OCI-LY3 (cell line): ENCODE measurements around the gene SEMA5A.

ENCODE experiments used
- H2AFZ ChIP-seq: fragments of 200-600, 300-600 bp; shearing (Covaris generic); 2 replicates; pipeline ENCODE4 v1.6.0; 2014; ENCODE audit warnings: antibody characterized with exemption, low read depth, low read length
- H3K27ac ChIP-seq: fragments of 200-600, 300-600 bp; sonication (generic); 2 replicates; pipeline ENCODE4 v1.5.1; 2014; ENCODE audit warnings: mild to moderate bottlenecking, low read length, moderate library complexity, mixed read lengths
- H3K27me3 ChIP-seq: fragments of 200-600, 300-600 bp; sonication (generic); 2 replicates; pipeline ENCODE4 v1.6.1; 2014; ENCODE audit warnings: low read depth, low read length, mixed read lengths
- H3K36me3 ChIP-seq: fragments of 200-600, 300-600 bp; sonication (generic); replicated peaks from 2 replicates; pipeline ENCODE3; 2014; ENCODE audit warnings: low read depth, low read length, mixed read lengths
- H3K4me1 ChIP-seq: fragments of 300-600, 200-600 bp; sonication (generic); 2 replicates; pipeline ENCODE4 v1.6.1; 2014; ENCODE audit warnings: low read length, mixed read lengths
- H3K4me2 ChIP-seq: fragments of 200-600, 300-600 bp; sonication (generic); 2 replicates; pipeline ENCODE4 v1.6.1; 2014; ENCODE audit warnings: low read length, mixed read lengths
- H3K4me3 ChIP-seq: fragments of 300-600, 200-600 bp; sonication (generic); 2 replicates; pipeline ENCODE4 v1.5.1; 2014; ENCODE audit warnings: antibody characterized with exemption, mild to moderate bottlenecking, low read length, moderate library complexity
- H3K79me2 ChIP-seq: fragments of 300-600, 200-600 bp; shearing (Covaris generic); 2 replicates; pipeline ENCODE4 v1.6.1; 2014; ENCODE audit warnings: mild to moderate bottlenecking, low read length, mixed read lengths
- H3K9ac ChIP-seq: fragments of 300-600, 200-600 bp; shearing (Covaris generic); 2 replicates; pipeline ENCODE4 v1.6.0; 2014; ENCODE audit warnings: mild to moderate bottlenecking, low read length, moderate library complexity
- H3K9me3 ChIP-seq: fragments of 200-600, 300-600 bp; shearing (Covaris generic); 2 replicates; pipeline ENCODE4 v1.6.1; 2014; ENCODE audit warnings: low read length, mixed read lengths; ENCODE audit not compliant: insufficient read depth
- H4K20me1 ChIP-seq: fragments of 200-600, 300-600 bp; sonication (generic); 2 replicates; pipeline ENCODE4 v1.6.1; 2016; ENCODE audit warnings: low read length, mixed read lengths; ENCODE audit not compliant: insufficient read depth
- CTCF ChIP-seq: fragments of 200-600, 300-600 bp; sonication (generic); IDR thresholded peaks from 2 replicates; pipeline ENCODE4 v1.5.1; 2014; ENCODE audit warnings: antibody characterized with exemption, low read length, low read depth
- EZH2phosphoT487 ChIP-seq: fragments of 200-600 bp; shearing (Covaris generic); IDR thresholded peaks from 2 replicates; pipeline ENCODE4 v1.6.1; 2018; ENCODE audit warnings: antibody characterized with exemption, mixed run types, low read depth

SEMA5A gene

GRCh38 chr5:9059920-9060691, 485.8 kb downstream of the SEMA5A start:
- no peak overlapping the region for H3K9ac ChIP-seq
- TF ChIP-seq CTCF: no peak
- TF ChIP-seq EZH2phosphoT487: no peak
- no peak overlapping the region for H3K4me2 ChIP-seq
- H3K27ac ChIP-seq: no peak overlapping the region
- H4K20me1 ChIP-seq: no peaks in the 10 kb centered on the region
- no peaks in the 10 kb centered on the region for H3K27me3 ChIP-seq
- H3K4me1 ChIP-seq: peaks cover 17% of the 10 kb centered on the region
- H3K79me2 ChIP-seq: no peaks in the 10 kb centered on the region
- H3K4me3 ChIP-seq: no peak overlapping the region
- no peaks in the 10 kb centered on the region for H3K9me3 ChIP-seq
- no peaks in the 10 kb centered on the region for H3K36me3 ChIP-seq
- H2AFZ ChIP-seq: no peak overlapping the region

DNA sequence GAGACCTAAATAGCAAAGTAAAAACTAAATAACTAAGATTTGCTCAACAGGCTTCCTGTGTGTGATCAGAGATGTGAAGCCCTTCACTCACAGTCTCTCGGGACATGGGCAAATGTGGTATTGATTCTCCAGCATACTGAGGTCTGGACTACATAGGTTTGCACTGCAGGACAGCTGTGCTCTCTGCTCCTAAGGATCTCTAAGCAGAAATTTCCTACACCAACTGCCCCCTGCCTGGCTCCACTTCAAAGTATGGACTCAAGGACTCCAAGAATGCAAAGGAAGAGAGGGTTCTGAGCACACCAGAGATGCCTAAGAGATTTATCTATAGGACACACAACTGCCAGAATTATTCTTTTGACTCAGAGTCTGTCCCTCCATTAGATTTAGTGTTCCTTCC, 487.2 kb downstream of the SEMA5A start:
- Histone ChIP-seq H3K36me3 (no peaks in the 10 kb centered on the region), H3K27ac (no peak overlapping the region), H3K27me3 (no peaks in the 10 kb centered on the region), H3K79me2 (no peaks in the 10 kb centered on the region), H2AFZ (no peak overlapping the region), H4K20me1 (no peaks in the 10 kb centered on the region), H3K4me2 (no peak overlapping the region), H3K9me3 (no peaks in the 10 kb centered on the region), H3K9ac (no peak overlapping the region), H3K4me3 (no peak overlapping the region), H3K4me1 (peaks cover 12% of the 10 kb centered on the region)
- TF ChIP-seq CTCF (no peak), EZH2phosphoT487 (no peak)

DNA sequence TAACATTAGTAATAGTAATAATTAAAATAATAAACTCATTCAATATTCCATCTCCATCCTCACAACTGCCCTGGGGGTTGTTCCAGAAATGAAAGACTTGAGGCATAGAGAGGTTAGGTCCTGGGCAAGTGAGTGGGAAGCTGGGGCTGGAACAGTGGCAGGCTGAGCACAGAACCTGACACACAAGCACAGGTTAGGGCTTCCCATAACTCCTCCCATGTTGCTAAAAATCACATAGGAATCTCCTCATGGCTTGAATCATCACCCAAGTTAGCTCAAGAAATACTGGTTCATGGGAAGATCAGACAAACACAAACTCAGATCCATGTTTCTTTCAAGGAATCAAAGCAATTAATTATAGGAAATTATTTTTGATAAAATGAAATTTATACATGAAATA, 487.7 kb downstream of the SEMA5A start:
- no peak overlapping the region for H3K4me3 ChIP-seq
- no peak overlapping the region for H2AFZ ChIP-seq
- H3K79me2 ChIP-seq: no peaks in the 10 kb centered on the region
- peaks cover 7% of the 10 kb centered on the region for H3K4me1 ChIP-seq
- H3K27ac ChIP-seq: no peak overlapping the region
- H3K4me2 ChIP-seq: no peak overlapping the region
- TF ChIP-seq CTCF (no peak), EZH2phosphoT487 (no peak)
- H3K36me3 ChIP-seq: no peaks in the 10 kb centered on the region
- H4K20me1 ChIP-seq: no peaks in the 10 kb centered on the region
- H3K9me3 ChIP-seq: no peaks in the 10 kb centered on the region
- no peak overlapping the region for H3K9ac ChIP-seq
- H3K27me3 ChIP-seq: no peaks in the 10 kb centered on the region

- no peaks in the 10 kb centered on the region for H3K79me2 ChIP-seq
- no peaks in the 10 kb centered on the region for H3K36me3 ChIP-seq
- no peak overlapping the region for H3K9ac ChIP-seq
- H3K9me3 ChIP-seq: no peaks in the 10 kb centered on the region
- H3K4me3 ChIP-seq: no peak overlapping the region
- peaks cover under 1% of the 10 kb centered on the region; the same call in 1 of the 2 replicates for H3K4me1 ChIP-seq
- H2AFZ ChIP-seq: no peak overlapping the region
- H3K27ac ChIP-seq: no peak overlapping the region
- no peak overlapping the region for H3K4me2 ChIP-seq
- no peaks in the 10 kb centered on the region for H4K20me1 ChIP-seq
- TF ChIP-seq CTCF: no peak
- TF ChIP-seq EZH2phosphoT487: no peak
- no peaks in the 10 kb centered on the region for H3K27me3 ChIP-seq
These were observed 488.4 kb downstream of the SEMA5A start for GRCh38 chr5:9057406-9058000.
